SW 1271 (cell line): ENCODE measurements around the gene SNAPC2.
A peak's percentile ranks its signal among the peaks of the same experiment; 100 is the strongest.

Source experiments
- DNase-seq, 2 experiments: peaks; one replicate each; lab custom pipeline; 2025; lab: John Stamatoyannopoulos, UW

Gene SNAPC2

GRCh38 chr19:7919610-7920518 is at the start of gene SNAPC2:
Gene SNAPC2, plus strand, starts transcription at chr19:7920338. Its CDS starts 29 bp downstream, at chr19:7920367.
- peak; percentile 86 to 90 for DNase-seq

GRCh38 chr19:7870571-7871436 is 49.3 kb upstream of the SNAPC2 start:
- peak in 1 of 2 experiments; percentile 43 for DNase-seq

GRCh38 chr19:7871437-7872305 is 48.5 kb upstream of the SNAPC2 start:
- peak; percentile 81 to 83 for DNase-seq

- DNase-seq, result no peak
Observed at GRCh38 chr19:7872306-7873204, 47.6 kb upstream of the SNAPC2 start.

- DNase-seq, result no peak
Observed at GRCh38 chr19:7873304-7874075, 46.6 kb upstream of the SNAPC2 start.

- DNase-seq, result no peak
Observed at GRCh38 chr19:7874076-7874896, 45.9 kb upstream of the SNAPC2 start, which contains the start of gene PRR36. Gene PRR36, minus strand, starts transcription at chr19:7874390. Its CDS starts 701 bp downstream, at chr19:7873689.

GRCh38 chr19:7874897-7875273 is 45.3 kb upstream of the SNAPC2 start:
- no peak for DNase-seq

- no peak for DNase-seq
Observed at GRCh38 chr19:7877249-7877836, 42.8 kb upstream of the SNAPC2 start.

- no peak for DNase-seq
Observed at GRCh38 chr19:7879111-7879807, 40.9 kb upstream of the SNAPC2 start.

GRCh38 chr19:7879836-7880235 is 40.3 kb upstream of the SNAPC2 start:
- DNase-seq, result no peak

- DNase-seq, result no peak
Observed at GRCh38 chr19:7881910-7882309, 38.2 kb upstream of the SNAPC2 start.

GRCh38 chr19:7883105-7883504 is 37.0 kb upstream of the SNAPC2 start:
- no peak for DNase-seq

GRCh38 chr19:7883796-7884570 is 36.2 kb upstream of the SNAPC2 start:
- DNase-seq, result no peak

GRCh38 chr19:7885818-7886217 is 34.3 kb upstream of the SNAPC2 start:
- DNase-seq, result no peak

GRCh38 chr19:7887408-7888144 is 32.6 kb upstream of the SNAPC2 start:
- no peak for DNase-seq

GRCh38 chr19:7888145-7888825 is 31.9 kb upstream of the SNAPC2 start, which contains the start of gene LRRC8E:
Gene LRRC8E, plus strand, starts transcription at chr19:7888510. Its CDS starts 7,094 bp downstream, at chr19:7895604.
- no peak for DNase-seq
